K562 (cell line): Measurements from ENCODE around the gene PDIA4. TPM values are rescaled to one million over a fixed set of nuclear protein-coding genes. Genes with fewer than 3 reads are reported as not detected.

Source experiments
- CBFB ChIP-seq: sonication (generic); formaldehyde crosslinking; IDR thresholded peaks from 2 replicates; pipeline ENCODE4 v1.4.0; 2020; ENCODE audit warnings: mild to moderate bottlenecking, missing genetic modification reagents
- DPF2 ChIP-seq: fragments of 450-650 bp; IDR thresholded peaks from 2 replicates; pipeline ENCODE4 v1.6.1; 2016
- JUN ChIP-seq, 2 experiments: sonication (generic) in 1 of 2; formaldehyde crosslinking in 1 of 2; IDR thresholded peaks; 2 replicates each; pipeline versions ENCODE4 v1.6.1 to v1.8.0; 2012 to 2022; ENCODE audit warnings: borderline replicate concordance in 2 of 2, mild to moderate bottlenecking in 2 of 2, improper control_type of control experiment in 1 of 2, low read depth in 1 of 2, low read length in 1 of 2, missing genetic modification reagents in 1 of 2
- KAT8 ChIP-seq: fragments of 450-650 bp; IDR thresholded peaks from 2 replicates; pipeline ENCODE4 v1.6.1; 2016; ENCODE audit warnings: low read depth, mild to moderate bottlenecking
- NR2C2 ChIP-seq, 2 experiments: fragments of 200-800 bp in 1 of 2; sonication (Bioruptor generic) in 1 of 2; sonication (generic) in 1 of 2; formaldehyde crosslinking in 1 of 2; IDR thresholded peaks; 2 replicates each; pipeline versions ENCODE4 v1.6.1 to v1.8.0; 2016 to 2022; ENCODE audit warnings: mild to moderate bottlenecking in 1 of 2, missing compliant biosample characterization in 1 of 2, missing genetic modification characterization in 1 of 2, missing genetic modification reagents in 1 of 2
- TRIM24 ChIP-seq, 2 experiments: fragments of 450-650 bp; IDR thresholded peaks; 2 replicates each; pipeline ENCODE4 v1.6.1; 2016
- ZNF12 ChIP-seq: sonication (generic); formaldehyde crosslinking; IDR thresholded peaks from 2 replicates; pipeline ENCODE4 v1.4.0; 2020; ENCODE audit warnings: mild to moderate bottlenecking, missing genetic modification reagents
- ZNF282 ChIP-seq: sonication (generic); formaldehyde crosslinking; IDR thresholded peaks from 2 replicates; pipeline ENCODE4 v1.8.1; 2023; ENCODE audit warnings: missing genetic modification reagents
- ZNF324 ChIP-seq: fragments of 250-450 bp; sonication (Bioruptor Pico); IDR thresholded peaks from 2 replicates; pipeline ENCODE4 v1.4.0; 2020; ENCODE audit warnings: mild to moderate bottlenecking
- ZNF431 ChIP-seq: sonication (generic); formaldehyde crosslinking; IDR thresholded peaks from 2 replicates; pipeline ENCODE4 v1.8.0; 2022; ENCODE audit warnings: mild to moderate bottlenecking, missing genetic modification reagents
- ZNF707 ChIP-seq: fragments of 250-450 bp; sonication (Bioruptor Pico); conservative IDR thresholded peaks from 2 replicates; pipeline ENCODE4 v1.8.0; 2022; ENCODE audit warnings: inconsistent platforms, mild to moderate bottlenecking, moderate library complexity
- ZNF79 ChIP-seq: fragments of 250-450 bp; sonication (Bioruptor Pico); IDR thresholded peaks from 2 replicates; pipeline ENCODE4 v1.4.0; 2020; ENCODE audit warnings: low read depth, mild to moderate bottlenecking, moderate library complexity
- polyA plus RNA-seq, 8 experiments: library from polyadenylated mRNA; depleted of rRNA in 4 of 8; stranded (reverse) in 5 of 8; unstranded in 3 of 8; fragments of >200 nt; fragmentation: Nextera tagmentation in 2 of 8; fragmentation: Illumina TruSeq in 1 of 8; extraction: Ambion mirVana in 2 of 8; extraction: Trizol in 1 of 8; gene quantifications; 2 replicates each; pipeline versions ENCODE4 v1.2.1 to v1.2.3, GENCODE V29; 2011 to 2014; ENCODE audit warnings: inconsistent platforms in 1 of 8, missing spikeins in 1 of 8
- total RNA-seq, 7 experiments: library from RNA; depleted of rRNA in 6 of 7; stranded (reverse); fragments of >200 nt in 6 of 7; fragmentation: Illumina TruSeq in 2 of 7; extraction: Trizol in 2 of 7; gene quantifications; 2 replicates each; pipeline versions ENCODE4 v1.2.1 to v1.2.3, GENCODE V29; 2011 to 2021; ENCODE audit warnings: low replicate concordance in 1 of 7
- TF ChIP-seq, protein P1 (sequence below): fragments of 250-450 bp; sonication (Bioruptor Pico); IDR thresholded peaks from 2 replicates; pipeline ENCODE4 v1.4.0; 2020; ENCODE audit warnings: mild to moderate bottlenecking, moderate library complexity

The PDIA4 gene
- total and polyA plus RNA-seq, 9 of the 15 experiments (the other 6 are each of a cell fraction or from before 2014, with no cell fraction given): 9.1 to 175 (median 146) TPM

DNA sequence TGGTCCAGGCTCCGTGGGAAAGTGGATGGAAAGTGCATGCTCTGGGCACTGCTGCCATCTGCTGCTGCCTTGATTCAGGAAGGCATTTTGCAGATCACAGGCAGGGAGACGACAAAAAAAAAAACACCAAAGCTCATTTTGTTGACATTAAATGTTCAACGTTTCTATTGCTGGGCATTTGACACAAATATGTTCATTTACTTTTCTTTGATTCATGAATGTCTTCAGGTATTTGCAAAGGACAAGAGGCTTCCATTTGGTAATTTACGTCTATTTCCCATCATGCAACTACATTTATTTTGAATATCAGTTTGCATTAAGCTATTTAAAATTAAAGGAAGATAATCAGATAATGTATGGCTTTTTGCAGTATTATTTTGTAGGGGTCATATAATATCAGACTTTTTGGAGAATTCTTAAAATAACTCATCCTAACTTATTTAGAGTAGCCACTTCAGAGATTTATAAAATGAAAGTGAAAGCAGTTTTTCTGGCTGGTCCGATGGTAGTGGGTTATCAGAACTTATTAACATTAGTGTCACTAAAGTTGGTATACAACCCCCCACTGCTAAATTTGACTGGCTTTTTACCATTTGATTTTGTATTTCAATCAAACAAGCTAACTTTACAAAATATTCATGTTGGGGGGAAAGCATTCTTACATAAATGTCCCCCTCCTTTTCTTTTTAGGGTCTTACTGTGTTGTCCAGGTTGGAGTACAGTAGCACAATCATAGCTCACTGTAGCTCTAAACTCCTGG lies 65.3 kb downstream of the PDIA4 start (continued):
- no peak for TF ChIP-seq ZNF282
- no peak for TF ChIP-seq JUN (IDR thresholded peaks at IDR 0.05; ENCODE audit: borderline replicate concordance, low read depth, low read length)
- TF ChIP-seq JUN (CRISPR knock-in tag; IDR thresholded peaks at IDR 0.05; ENCODE audit: borderline replicate concordance): no peak
- TF ChIP-seq, protein P1, sequence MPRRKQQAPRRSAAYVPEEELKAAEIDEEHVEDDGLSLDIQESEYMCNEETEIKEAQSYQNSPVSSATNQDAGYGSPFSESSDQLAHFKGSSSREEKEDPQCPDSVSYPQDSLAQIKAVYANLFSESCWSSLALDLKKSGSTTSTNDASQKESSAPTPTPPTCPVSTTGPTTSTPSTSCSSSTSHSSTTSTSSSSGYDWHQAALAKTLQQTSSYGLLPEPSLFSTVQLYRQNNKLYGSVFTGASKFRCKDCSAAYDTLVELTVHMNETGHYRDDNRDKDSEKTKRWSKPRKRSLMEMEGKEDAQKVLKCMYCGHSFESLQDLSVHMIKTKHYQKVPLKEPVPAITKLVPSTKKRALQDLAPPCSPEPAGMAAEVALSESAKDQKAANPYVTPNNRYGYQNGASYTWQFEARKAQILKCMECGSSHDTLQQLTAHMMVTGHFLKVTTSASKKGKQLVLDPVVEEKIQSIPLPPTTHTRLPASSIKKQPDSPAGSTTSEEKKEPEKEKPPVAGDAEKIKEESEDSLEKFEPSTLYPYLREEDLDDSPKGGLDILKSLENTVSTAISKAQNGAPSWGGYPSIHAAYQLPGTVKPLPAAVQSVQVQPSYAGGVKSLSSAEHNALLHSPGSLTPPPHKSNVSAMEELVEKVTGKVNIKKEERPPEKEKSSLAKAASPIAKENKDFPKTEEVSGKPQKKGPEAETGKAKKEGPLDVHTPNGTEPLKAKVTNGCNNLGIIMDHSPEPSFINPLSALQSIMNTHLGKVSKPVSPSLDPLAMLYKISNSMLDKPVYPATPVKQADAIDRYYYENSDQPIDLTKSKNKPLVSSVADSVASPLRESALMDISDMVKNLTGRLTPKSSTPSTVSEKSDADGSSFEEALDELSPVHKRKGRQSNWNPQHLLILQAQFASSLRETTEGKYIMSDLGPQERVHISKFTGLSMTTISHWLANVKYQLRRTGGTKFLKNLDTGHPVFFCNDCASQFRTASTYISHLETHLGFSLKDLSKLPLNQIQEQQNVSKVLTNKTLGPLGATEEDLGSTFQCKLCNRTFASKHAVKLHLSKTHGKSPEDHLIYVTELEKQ (CRISPR knock-in tag): no peak
- no peak for TF ChIP-seq ZNF12 (CRISPR knock-in tag)
- no peak for TF ChIP-seq ZNF707 (CRISPR knock-in tag)
- TF ChIP-seq DPF2: peak; percentile 56
- no peak for TF ChIP-seq ZNF431
- TF ChIP-seq NR2C2 (CRISPR knock-in tag; IDR thresholded peaks at IDR 0.05): no peak
- TF ChIP-seq NR2C2 (tag; IDR thresholded peaks at IDR 0.05): no peak
- no peak; the same call in 1 of the 2 replicates for TF ChIP-seq ZNF324 (CRISPR knock-in tag)
- no peak for TF ChIP-seq CBFB (CRISPR knock-in tag)
- no peak for TF ChIP-seq KAT8
- peak in 1 of 2 experiments; percentile 7; a peak in 2 of 4 replicates for TF ChIP-seq TRIM24 (IDR thresholded peaks at IDR 0.05)
- TF ChIP-seq ZNF79 (CRISPR knock-in tag): no peak
- TF ChIP-seq, all 486 proteins: peak for 133
